Skin epidermis (tissue), 12 donors: ENCODE data around the gene KIF12.

Experiments used
- H3K27ac ChIP-seq, 21 experiments: fragments of 200-600 bp; sonication (generic) in 11 of 21; one replicate each; pipeline ENCODE4 v1.5.0; 2020; ENCODE audit warnings: mild to moderate bottlenecking in 3 of 21, inconsistent platforms in 2 of 21, moderate library complexity in 2 of 21
- H3K4me3 ChIP-seq, 7 experiments: fragments of 200-600 bp; sonication (generic) in 2 of 7; one replicate each; pipeline ENCODE4 v1.5.0; 2020; ENCODE audit warnings: inconsistent platforms in 2 of 7, mild to moderate bottlenecking in 2 of 7, moderate library complexity in 1 of 7

The KIF12 gene

DNA sequence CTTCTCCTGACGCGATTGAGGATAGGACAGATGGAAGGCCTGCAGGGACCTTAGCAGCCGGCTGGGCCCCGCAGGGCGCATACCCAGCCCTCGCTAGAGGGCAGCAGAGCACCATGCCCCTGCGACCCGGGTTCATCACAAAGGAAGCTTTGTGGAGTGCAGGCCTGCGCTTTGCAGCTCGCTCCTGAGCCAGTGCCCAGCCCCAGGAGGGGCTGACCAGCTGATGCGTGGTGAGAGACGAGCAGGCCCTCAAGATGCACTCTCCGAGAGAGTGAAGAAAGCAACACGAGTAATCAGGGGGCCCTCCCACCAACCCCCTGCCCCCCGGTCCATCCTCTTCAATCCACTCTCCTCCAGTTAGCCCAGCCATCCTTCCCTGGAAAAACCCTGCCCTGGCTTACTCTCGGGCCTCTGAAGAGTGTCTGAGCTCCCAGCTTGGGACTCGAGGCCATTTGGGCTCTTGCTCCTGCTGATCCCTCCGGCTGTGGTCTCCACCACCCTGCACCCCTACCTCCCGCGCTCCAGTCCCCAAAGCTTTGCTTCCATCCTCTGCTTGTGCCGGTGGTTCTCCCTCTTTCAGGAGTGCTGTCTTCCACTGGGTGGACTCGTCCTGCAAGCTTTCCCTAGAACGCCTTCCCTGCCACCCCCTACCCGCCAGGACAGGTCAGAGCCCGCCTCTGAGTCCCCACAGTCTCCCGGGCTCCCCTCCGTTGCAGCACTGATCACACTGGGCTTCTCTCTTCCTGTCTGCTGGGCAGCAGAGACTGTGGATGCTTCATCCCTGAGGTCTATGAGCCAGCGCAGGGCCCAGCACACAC lies 9.1 kb upstream of the KIF12 start:
- H3K27ac ChIP-seq: no peak overlapping the region
- no peak overlapping the region for H3K4me3 ChIP-seq

DNA sequence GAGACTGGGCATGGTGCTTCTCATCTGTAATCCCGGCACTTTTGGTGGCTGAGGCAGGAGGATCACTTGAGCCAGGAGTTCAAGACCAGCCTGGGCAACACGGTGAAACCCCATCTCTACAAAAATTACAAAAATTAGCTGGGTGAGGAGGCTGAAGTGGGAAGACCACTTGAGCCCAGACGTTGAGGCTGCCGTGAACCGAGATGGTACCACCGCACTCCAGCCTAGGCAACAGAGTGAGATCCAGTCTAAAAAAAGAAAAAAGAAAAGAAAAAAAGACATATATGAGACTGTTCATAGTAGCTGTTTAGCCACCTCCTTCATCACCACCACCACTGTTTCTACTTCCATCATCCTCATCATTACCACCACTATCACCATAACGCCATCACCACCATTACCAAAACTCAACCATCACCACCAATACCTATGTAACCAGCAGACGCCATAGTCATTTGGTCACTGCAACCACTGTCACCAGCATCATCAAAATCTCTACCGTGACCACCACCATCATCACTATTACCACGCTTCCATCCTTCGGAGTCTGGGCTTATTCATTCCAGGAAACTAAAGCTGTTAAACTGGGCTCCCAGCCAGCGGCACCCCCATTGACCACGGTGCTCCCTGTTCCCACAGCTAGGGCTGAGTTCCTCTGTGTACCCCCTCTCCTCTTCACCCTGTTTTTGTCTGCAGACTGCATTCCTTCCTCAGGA lies 8.4 kb upstream of the KIF12 start:
- no peak overlapping the region for H3K27ac ChIP-seq
- H3K4me3 ChIP-seq: no peak overlapping the region

DNA sequence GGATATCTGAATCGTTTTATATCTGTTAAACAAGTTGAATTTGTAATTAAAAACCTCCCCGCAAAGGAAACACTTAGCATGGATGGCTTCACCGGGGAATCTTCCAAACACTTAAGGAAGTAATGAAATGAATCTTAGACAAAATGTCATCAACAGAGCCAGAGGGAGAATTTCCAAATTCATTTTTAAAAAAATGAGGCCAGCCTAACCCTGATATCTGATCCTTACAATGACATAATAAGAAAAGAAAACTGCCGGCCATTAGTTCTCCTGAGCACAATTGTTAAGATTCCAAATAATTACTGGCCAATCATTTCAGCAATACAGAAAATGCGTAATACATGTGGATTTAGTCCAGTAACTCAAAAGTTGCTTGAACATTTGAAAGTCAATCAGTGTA lies 6.1 kb upstream of the KIF12 start:
- H3K27ac ChIP-seq: no peak overlapping the region
- H3K4me3 ChIP-seq: no peak overlapping the region

DNA sequence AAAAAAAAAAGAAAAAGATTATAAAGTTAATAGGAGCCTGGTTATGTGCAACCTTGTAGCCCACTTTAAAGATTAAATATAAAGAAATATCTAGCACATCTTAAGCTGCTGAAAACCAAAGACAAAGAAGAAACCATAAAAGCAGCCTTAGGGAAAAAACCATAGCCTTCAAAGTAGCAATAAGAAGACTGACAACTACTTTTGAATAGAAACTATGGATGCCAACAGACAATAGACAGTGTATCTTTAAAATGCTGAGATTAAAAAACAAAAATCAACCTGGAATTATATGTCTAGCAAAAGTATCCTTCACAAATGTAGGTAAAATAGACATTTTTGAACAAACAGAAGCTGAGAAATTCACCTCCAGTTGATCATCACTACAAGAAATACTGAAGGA lies 3.4 kb upstream of the KIF12 start:
- Histone ChIP-seq H3K4me3 (no peak overlapping the region), H3K27ac (no peak overlapping the region)

DNA sequence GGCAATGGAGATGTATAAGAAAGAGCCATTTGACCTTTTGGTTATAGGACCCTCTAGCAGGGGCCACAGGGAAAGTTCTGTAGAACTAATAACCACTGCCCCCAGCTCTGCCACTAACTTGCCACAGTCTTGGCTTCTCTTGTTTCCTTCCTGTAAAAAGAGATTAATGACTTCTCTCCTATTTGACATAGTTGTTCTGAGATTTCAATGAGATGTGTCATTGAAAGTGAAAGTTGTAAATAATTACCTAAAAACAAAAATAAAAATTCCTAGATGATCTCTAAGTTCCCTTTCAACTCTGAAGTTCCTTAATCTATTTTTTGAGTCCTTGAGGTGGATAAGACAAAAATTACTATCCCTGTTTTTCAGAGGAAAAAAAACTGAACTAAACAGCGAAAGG lies 1.4 kb upstream of the KIF12 start:
- H3K4me3 ChIP-seq: no peak overlapping the region
- no peak overlapping the region for H3K27ac ChIP-seq

DNA sequence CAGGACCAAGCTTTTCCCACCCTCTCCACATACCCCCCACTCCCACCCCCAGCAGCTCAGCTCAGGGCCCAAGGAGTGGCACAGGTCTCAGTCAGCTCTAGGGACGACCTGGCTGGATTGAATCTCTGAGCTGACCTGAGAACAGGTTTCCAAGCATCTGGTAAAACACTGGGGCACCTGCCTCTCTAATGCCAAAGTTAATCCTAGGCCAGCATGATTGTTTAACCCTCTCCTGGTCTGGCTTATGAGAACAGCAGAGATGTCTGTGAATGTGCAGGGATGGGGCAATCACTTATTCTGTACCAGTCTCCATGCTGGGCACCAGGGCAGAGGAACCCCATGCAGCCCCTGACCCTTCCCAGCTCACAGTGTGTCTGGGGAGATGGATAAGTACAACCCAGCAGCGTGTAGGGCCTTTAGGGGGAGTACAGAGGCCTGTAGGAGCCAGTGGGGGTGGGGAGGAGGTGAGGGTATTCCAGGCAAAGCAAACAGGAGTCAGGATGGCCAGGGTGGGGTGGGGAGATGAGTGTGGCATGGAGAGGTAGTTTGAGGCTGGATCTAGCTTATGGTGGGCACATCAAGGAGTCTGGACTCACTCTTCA lies 678 bp upstream of the KIF12 start:
- H3K4me3 ChIP-seq: no peak overlapping the region
- H3K27ac ChIP-seq: no peak overlapping the region

DNA sequence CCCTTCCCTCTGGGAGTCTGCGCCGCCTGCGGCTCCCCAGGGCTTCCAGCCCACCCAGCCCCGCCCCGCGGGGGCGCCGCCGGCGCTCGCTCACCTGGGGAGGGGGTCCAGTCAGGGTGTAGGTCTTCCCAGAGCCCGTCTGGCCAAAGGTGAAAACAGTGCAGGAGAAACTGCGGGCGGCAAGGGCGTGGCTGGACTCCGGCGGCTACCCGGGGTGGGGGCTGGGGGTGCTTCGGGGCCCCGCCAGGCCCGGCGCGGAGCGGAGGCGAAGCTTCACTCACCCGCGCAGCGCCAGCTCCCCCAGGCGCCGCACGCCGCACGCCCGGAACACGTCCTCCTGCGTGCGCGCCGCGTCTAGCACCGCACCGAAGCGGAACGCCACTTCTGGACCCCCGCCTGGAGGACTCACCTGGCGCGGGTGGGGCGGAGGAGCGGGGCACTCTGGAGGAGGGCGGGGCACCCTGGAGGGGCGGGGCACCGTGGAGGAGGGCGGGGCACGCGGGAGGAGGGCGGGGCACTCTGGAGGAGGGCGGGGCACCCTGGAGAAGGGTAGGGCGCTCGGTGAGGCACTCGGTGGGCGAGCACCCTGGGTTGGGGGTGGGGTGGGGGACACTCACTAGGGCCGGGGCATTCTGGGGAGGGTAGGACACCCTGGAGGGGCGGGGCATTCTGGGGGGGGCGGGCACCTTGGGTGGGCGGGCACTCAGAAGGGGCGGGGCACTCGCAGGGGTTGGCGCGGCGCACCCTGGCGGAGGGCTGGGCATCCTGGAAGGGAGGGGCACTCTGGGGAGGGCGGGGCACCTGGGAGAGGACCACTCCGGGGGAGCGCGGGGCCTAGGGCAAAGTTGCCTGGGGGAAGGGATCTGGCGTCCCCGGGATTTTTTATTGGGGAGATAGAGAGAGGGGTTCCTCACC lies 814 bp downstream of the KIF12 start:
- H3K27ac ChIP-seq: peak overlapping the region in 1 of 21 experiments; percentile 64

DNA sequence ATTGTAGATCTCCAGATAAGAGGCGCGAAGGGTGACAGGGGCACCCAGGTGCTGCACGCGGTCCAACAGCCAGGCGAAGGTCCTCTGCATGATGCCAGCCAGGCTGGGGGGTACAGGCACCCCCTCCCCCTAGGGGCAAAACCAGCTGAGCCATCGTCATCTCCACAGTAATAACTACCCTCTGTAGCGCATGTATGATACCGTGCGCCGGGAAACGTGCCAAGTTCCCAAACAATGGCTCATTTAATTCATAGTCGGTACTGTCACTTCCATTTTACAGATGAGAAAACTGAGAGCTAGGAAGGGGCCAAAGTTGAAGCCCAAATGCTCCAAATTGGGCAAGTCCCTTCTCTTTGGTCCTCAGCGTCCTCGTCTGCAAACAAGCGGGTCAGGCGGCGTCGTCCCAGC lies 1.5 kb downstream of the KIF12 start:
- peak overlapping the region in 2 of 21 experiments; percentile 17 to 64 for H3K27ac ChIP-seq

More for the DNA sequence above, 814 bp downstream of the KIF12 start:
- H3K4me3 ChIP-seq: peak overlapping the region; percentile 14 to 45 (median 29)

DNA sequence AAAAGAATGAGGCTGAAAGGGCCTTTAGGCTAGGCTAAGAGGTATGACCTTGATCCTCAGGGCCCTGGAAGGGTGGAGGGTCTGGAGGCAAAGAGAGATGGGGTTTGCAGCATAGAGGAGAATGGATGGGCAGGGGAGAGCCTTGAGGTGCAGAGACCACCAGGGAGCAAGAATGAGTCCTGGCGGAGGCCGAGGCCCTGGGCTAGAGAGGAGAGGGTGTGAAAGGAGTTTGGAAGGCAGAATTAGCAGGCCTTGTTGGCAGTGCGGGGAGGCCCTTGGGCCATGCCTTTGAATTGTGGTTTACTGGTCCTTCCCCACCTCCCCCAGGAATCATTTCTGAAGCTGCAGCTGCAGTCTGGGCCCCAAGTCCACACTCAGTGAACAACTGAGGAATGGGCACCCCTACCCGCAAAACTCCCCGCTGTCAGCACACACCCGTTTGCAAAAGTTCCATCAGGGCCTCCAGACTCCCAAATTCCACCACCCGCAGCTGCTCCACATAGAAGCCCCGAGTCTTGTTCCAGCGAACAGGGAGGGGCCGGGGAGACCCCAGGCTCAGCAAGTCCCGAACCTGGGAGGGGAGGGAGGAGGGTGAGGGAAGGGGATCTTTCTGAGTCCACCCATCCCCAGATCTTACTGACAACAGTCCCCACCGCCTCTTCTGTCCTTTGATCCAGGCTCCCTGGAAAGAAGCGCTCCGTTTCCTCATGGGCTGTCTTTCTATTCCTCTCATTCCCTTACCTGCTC lies 2.1 kb downstream of the KIF12 start:
- peak overlapping the region in 2 of 21 experiments; percentile 17 to 64 for H3K27ac ChIP-seq
- H3K4me3 ChIP-seq: peak overlapping the region in 1 of 7 experiments; percentile 45

More for the DNA sequence above, 1.5 kb downstream of the KIF12 start:
- H3K4me3 ChIP-seq: peak overlapping the region; percentile 14 to 45 (median 29)

DNA sequence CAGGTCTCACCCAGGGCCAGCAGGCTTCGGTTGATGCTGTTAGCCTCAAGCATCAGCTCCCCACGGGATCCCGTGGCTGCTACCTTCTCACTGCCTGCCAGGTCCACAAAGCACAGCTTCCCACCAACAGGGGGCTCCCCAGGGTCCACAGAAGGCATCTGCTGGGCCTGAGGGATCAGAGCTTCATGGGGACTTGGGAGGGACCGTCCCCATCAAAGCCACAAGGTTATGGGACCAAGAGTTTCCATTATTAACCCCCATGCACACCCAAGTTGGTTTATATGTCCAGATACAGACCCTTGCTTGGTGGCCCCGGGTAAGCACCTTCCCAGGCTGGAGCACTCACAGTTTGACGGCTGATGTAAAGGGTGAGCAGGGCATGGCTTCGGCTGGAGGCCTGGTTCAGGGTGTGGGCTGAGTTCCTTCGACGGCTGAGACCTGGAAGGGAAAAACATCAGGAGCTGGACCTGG lies 3.0 kb downstream of the KIF12 start:
- Histone ChIP-seq H3K27ac (no peak overlapping the region), H3K4me3 (peak overlapping the region in 1 of 7 experiments; percentile 1)

DNA sequence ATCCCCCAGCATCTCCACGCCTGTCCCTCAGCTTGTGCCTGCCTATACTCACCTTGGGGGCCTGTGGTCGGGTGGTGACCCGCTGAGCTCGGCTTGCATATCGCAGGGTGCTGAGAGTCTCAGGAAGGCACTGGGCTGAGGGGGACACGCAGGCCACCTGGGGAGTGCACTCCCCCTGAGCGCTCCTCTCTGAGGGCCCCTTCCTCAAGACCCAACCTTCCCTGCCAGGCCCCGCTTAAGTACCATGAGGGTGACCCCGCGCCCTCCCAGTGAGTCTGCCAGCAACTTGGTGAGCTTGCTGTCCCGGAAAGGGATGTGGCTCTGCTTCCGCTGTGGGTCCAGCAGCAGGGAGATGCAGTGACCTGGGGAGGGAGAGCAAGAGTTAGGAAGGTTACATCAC lies 4.1 kb downstream of the KIF12 start:
- Histone ChIP-seq H3K4me3 (no peak overlapping the region), H3K27ac (no peak overlapping the region)

DNA sequence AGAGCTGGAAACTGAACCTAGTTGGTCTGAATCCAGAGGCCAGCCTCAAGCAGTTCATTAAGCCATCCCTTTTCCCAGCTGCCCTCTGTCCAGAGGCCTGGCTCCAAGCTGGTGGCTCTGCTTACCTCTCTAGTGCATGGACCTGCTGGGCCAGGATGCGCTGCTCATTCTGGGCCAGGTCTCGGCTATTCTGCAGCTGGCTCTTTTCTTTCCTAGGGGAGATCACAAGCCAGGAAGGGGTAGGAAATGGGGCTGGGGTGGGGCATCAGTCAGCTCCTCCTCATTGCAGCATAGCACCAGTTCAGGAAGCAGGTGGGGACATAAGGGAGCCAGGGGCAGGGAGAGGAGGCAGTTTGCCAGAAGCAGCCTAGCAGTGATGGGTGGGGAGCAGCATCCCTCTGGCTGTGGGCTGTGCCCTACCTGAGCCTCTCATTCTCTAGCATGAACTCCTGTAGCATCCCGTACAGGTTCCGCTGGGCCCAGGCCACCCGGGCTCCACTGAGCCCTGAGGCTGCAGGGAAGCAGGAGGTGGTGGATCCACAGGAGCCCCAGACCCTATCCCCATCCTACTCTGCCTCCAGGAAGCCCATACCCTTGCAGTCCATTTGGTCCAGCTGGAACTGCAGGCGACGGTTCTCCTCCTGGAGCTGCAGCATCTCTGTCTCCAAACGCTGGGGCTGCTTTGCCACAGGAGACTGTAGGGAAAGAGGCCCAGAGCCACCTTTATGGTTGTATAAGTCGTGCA lies 5.2 kb downstream of the KIF12 start:
- H3K4me3 ChIP-seq: no peak overlapping the region

DNA sequence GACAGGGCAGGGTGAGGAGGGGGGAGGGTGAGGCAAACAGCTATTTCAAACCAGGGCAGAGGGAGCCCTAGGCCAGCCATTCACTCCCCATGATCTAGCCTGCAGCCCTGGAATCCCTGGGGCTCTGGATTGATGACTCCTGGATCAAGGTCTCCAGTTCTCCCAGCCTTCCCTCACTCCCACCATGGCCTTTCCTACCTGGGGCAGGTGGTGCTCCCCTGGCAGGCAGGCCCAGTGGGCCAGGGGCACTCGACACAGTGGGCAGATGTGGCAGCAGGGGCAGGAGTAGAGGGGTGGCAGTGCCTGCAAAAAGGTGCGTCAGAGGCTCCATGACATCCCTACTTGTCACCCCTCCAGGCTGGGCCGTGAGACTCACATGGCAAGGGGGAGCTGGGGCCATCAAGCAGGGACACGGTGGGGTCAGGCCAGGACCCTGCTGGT lies 6.0 kb downstream of the KIF12 start:
- no peak overlapping the region for H3K4me3 ChIP-seq
- H3K27ac ChIP-seq: no peak overlapping the region

More for the DNA sequence above, 5.2 kb downstream of the KIF12 start:
- no peak overlapping the region for H3K27ac ChIP-seq

DNA sequence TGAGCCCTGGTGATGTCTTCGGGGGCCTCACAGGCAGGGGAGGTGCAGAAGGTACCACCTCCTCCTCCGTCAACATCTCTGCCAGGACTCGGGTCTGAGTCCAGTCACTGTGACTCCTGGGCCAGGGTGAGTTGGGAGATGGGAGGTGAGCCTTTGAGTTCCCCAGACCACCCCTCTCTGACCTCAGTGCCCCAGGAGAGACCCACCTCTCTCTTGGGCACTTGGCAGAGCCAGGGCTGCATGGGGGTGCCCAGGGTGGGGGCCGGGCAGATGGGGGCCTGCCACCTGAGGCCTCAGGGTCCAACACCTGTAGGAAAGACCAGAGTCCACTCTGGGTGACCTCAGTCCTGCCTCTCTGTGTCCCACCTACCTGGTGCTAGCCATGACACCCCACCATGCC lies 6.8 kb downstream of the KIF12 start:
- H3K27ac ChIP-seq: no peak overlapping the region
- no peak overlapping the region for H3K4me3 ChIP-seq

DNA sequence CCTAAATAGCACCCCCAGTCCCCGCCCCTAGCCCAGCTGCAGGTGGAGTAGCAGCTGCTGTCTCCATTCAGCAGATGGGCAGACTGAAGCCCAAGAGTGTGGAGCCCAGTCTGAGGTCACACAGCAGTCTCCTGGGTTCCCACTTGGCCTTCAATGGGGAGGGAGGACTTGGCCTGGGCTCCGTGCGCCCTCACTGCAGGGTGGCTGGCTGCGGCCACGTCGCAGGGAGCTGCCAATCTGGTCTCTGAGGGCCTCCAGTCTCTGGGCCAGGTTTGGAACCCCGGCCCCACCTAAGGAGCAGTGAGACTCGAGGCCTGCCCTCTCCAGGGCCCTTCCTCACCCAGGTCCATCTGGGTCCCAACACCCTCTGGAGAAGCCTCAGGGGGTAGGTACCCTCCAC lies 7.4 kb downstream of the KIF12 start:
- H3K27ac ChIP-seq: no peak overlapping the region
- H3K4me3 ChIP-seq: no peak overlapping the region

DNA sequence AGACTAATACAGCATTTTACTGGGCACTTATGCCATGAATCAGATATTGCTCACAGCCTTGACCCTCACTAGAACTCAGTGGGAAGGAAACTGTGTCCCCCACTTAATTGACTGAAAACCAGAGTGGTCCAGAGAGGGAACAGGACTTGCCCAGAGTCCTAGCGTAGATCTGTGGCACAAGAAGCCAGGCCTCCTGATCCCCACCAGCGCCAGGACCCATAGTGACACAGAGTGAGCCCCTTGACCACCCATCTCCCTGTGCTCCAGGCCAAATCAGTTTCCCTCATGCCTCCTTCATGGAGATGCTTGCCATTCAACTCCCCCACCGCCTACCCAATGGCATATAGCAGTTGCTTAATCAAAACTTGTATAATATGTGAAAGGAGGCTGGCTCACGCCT lies 8.3 kb downstream of the KIF12 start:
- Histone ChIP-seq H3K4me3 (no peak overlapping the region), H3K27ac (no peak overlapping the region)

DNA sequence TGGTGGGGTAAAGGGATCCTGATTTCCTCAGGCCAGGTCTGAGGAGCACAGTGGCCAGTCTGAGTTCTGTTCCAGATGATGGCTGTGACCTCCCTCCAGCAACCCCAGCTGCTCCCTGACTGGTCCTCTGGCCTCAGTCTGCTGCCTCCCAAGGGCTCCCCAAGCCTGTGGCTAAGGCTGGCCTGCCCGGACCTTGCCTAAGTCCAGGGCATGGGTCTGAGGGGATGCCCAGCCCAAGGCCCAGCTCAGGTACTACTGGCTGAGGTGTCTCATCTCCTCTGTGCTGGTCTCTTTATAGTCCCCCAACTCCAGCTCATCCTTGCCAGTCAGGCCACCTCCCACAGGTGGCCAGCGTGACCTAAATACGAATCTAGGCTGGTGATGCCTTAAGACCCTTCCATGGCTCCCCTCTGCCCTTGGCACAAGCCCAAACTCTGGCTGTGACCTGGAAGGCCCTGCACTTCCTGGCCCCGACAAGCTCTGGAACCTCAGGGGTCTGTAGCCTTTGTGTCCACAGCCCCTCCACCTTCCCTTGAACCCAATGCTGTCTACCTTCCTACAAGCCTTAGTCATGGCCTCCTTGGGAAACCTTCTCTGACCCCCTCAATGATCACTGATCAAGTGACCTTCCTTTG lies 9.8 kb downstream of the KIF12 start:
- H3K27ac ChIP-seq: peak overlapping the region in 1 of 21 experiments; percentile 22
- no peak overlapping the region for H3K4me3 ChIP-seq
